ENCODE measurements around the gene SEBOX. TPM values are rescaled to one million over a fixed set of nuclear protein-coding genes. Genes with fewer than 3 reads are reported as not detected.

The SEBOX gene, protein sequence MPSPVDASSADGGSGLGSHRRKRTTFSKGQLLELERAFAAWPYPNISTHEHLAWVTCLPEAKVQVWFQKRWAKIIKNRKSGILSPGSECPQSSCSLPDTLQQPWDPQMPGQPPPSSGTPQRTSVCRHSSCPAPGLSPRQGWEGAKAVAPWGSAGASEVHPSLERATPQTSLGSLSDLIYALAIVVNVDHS
- total RNA-seq: not detected

DNA sequence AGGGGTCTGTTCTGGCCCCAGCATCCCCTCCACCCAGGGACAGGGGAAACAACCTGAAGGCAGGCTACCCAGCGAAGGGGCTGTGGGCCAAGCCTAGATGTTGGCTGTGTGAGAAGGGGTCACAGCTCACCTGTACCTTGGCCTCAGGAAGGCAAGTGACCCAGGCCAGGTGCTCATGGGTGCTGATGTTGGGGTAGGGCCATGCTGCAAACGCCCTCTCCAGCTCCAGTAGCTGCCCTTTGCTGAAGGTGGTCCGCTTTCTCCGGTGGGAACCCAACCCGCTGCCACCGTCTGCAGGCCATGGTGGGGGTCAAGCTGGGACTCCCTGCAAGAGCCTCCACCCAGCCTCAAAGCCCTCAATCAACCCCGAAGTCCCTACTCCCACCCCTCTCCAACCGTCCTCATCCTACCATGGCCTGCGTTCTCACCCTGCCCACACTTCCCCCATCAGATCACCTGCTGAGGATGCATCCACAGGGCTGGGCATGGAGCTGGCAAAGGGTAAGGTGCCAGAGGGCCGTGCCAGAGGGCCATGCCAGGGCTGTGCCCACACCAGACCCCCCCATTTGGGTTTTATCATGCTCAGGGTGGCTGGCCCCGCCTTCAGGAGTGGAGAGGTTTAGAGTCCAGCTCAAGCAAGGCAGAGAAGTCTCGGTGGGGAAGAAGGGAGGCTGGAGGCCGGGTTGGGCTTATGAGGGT lies at the start of gene SEBOX:
TSS of gene SEBOX (minus strand) at position 535 of the 699 bp plus-strand sequence. CDS start at position 487, 48 bp downstream.
- H3K4me3 ChIP-seq (ENCODE audit: low read depth, poor library complexity, severe bottlenecking): no peak within 1 kb of the TSS
- 87 to 90% methylated on average over 12 to 13 of the region's 13 CpGs for WGBS, 2 donors
- intact Hi-C loops (cut with DNase I; ENCODE audit: low total_unique reads): no loop called here
- no peak for DNase-seq (ENCODE audit: low spot score in 2 of 2)
- no peak for TF ChIP-seq CTCF (IDR thresholded peaks at IDR 0.05)
- no peak for TF ChIP-seq POLR2A (IDR thresholded peaks at IDR 0.05)

- no peak overlapping the region for H3K4me3 ChIP-seq (ENCODE audit: low read depth, poor library complexity, severe bottlenecking)
- 59 to 71% methylated on average over 7 of the region's 7 CpGs for WGBS, 2 donors
- TF ChIP-seq CTCF (IDR thresholded peaks at IDR 0.05) (no peak), POLR2A (IDR thresholded peaks at IDR 0.05) (no peak)
- peak in 1 of 2 donors; percentile 62 for DNase-seq (ENCODE audit: low spot score in 2 of 2)
- intact Hi-C loops (cut with DNase I; ENCODE audit: low total_unique reads): no loop called here
Observed at GRCh38 chr17:28413804-28414203, 48.8 kb upstream of the SEBOX start.

- peak in 1 of 2 donors; percentile 48 for DNase-seq (ENCODE audit: low spot score in 2 of 2)
- H3K4me3 ChIP-seq (ENCODE audit: low read depth, poor library complexity, severe bottlenecking): no peak overlapping the region
- no peak for TF ChIP-seq POLR2A (IDR thresholded peaks at IDR 0.05)
- TF ChIP-seq CTCF (IDR thresholded peaks at IDR 0.05): no peak
- intact Hi-C loops (cut with DNase I; ENCODE audit: low total_unique reads): no loop called here
- WGBS, 2 donors: 64 to 78% methylated on average over 3 of the region's 3 CpGs
Observed at GRCh38 chr17:28412099-28412498, 47.1 kb upstream of the SEBOX start.

- no peak for TF ChIP-seq POLR2A (IDR thresholded peaks at IDR 0.05)
- no peak for TF ChIP-seq CTCF (IDR thresholded peaks at IDR 0.05)
- H3K4me3 ChIP-seq (ENCODE audit: low read depth, poor library complexity, severe bottlenecking): no peak overlapping the region
- intact Hi-C loops (cut with DNase I; ENCODE audit: low total_unique reads): no loop called here
- WGBS, 2 donors: 91 to 92% methylated on average over 1 of the region's 1 CpG
- no peak for DNase-seq (ENCODE audit: low spot score in 2 of 2)
Observed at GRCh38 chr17:28407974-28408306, 42.9 kb upstream of the SEBOX start.

- no peak overlapping the region for H3K4me3 ChIP-seq (ENCODE audit: low read depth, poor library complexity, severe bottlenecking)
- no peak for DNase-seq (ENCODE audit: low spot score in 2 of 2)
- WGBS, 2 donors: 67 to 71% methylated on average over 5 of the region's 5 CpGs
Observed at GRCh38 chr17:28407130-28407973, 42.4 kb upstream of the SEBOX start.

GRCh38 chr17:28406473-28406814 lies 41.4 kb upstream of the SEBOX start:
- 18 to 23% methylated on average over 7 to 9 of the region's 9 CpGs for WGBS, 2 donors
- H3K4me3 ChIP-seq (ENCODE audit: low read depth, poor library complexity, severe bottlenecking): peak overlapping the region; percentile 66
- intact Hi-C loops (cut with DNase I; ENCODE audit: low total_unique reads): no loop called here
- TF ChIP-seq CTCF (IDR thresholded peaks at IDR 0.05) (no peak), POLR2A (IDR thresholded peaks at IDR 0.05) (no peak)
- no peak for DNase-seq (ENCODE audit: low spot score in 2 of 2)

More at GRCh38 chr17:28407130-28407973, 42.4 kb upstream of the SEBOX start:
- intact Hi-C loops (cut with DNase I; ENCODE audit: low total_unique reads): no loop called here
- no peak for TF ChIP-seq POLR2A (IDR thresholded peaks at IDR 0.05)
